Astrocyte of the spinal cord (primary cell): ENCODE measurements around the gene LPAR2.

ENCODE experiments used
- DNase-seq: peaks from one replicate; pipeline ENCODE4 v3.0.0; 2011; ENCODE audit warnings: low read depth, low spot score
- H3K4me3 ChIP-seq: 2 replicates; pipeline ENCODE4 v1.5.1; 2011; ENCODE audit warnings: low read depth, mild to moderate bottlenecking, low read length, moderate library complexity
- in situ Hi-C: cut with HindIII; loops from 2 replicates; pipeline ENCODE4 v1.10.0; 2017; ENCODE audit warnings: low sequenced_read_pairs
- TF ChIP-seq, protein P1 (sequence below): IDR thresholded peaks from 2 replicates; pipeline ENCODE4 v1.5.1; 2012; ENCODE audit warnings: low read depth, mild to moderate bottlenecking, low read length, inconsistent platforms

Gene LPAR2

GRCh38 chr19:19652482-19653295 is 24.7 kb upstream of the LPAR2 start:
- TF ChIP-seq, protein P1, sequence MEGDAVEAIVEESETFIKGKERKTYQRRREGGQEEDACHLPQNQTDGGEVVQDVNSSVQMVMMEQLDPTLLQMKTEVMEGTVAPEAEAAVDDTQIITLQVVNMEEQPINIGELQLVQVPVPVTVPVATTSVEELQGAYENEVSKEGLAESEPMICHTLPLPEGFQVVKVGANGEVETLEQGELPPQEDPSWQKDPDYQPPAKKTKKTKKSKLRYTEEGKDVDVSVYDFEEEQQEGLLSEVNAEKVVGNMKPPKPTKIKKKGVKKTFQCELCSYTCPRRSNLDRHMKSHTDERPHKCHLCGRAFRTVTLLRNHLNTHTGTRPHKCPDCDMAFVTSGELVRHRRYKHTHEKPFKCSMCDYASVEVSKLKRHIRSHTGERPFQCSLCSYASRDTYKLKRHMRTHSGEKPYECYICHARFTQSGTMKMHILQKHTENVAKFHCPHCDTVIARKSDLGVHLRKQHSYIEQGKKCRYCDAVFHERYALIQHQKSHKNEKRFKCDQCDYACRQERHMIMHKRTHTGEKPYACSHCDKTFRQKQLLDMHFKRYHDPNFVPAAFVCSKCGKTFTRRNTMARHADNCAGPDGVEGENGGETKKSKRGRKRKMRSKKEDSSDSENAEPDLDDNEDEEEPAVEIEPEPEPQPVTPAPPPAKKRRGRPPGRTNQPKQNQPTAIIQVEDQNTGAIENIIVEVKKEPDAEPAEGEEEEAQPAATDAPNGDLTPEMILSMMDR, result no peak
- in situ Hi-C loops, result no loop called here
- DNase-seq, result peak; percentile 8
- H3K4me3 ChIP-seq, result no peak overlapping the region

DNA sequence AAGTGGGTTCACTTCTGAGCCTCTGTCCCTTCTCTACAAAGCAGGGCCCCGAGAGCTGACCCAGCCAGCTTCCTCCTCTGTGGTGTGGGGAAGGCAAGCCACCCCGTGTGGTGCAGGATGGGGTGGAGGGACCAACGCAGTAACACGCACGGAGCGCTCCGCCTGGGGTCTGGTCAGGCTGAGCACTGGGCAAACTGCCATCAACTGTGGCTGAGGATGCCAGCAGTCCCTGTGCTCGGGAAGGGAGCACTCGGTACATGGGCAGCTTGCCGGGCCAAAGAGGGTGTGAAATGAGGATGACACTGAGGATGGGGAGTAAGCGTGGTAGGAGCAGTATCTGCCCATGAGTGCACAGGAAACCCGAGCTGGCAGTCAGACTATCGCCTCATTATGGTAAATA is 23.1 kb upstream of the LPAR2 start:
- TF ChIP-seq, protein P1, result no peak

GRCh38 chr19:19650331-19650730 is 22.3 kb upstream of the LPAR2 start:
- no peak overlapping the region for H3K4me3 ChIP-seq
- TF ChIP-seq, protein P1, result no peak
- in situ Hi-C loops, result no loop called here
- no peak for DNase-seq

More for the DNA sequence above, 23.1 kb upstream of the LPAR2 start:
- in situ Hi-C loops, result no loop called here
- no peak for DNase-seq
- H3K4me3 ChIP-seq, result no peak overlapping the region

DNA sequence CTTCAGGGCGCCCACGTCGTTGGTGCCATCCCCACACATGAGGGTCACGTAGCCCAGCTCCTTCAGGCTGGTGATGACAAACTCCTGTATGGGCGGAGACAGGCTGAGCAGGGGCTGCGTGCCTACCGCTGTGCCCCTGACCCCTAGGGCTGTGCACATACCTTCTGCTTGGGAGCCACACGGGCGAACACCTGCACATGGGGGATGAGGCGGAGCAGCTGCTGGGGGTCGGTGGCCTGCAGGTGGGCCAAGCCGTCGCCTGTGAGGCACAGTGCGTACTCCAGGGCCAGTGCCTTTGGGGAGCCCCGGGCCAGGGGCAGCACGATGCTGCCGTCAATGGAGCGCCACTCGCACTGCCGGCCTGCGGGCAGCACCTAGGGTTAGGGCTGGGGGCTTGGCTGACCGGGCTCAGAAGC is 21.6 kb upstream of the LPAR2 start:
- in situ Hi-C loops, result no loop called here
- TF ChIP-seq, protein P1, result no peak
- DNase-seq, result no peak
- no peak overlapping the region for H3K4me3 ChIP-seq

- in situ Hi-C loops, result no loop called here
- H3K4me3 ChIP-seq, result no peak overlapping the region
- DNase-seq, result no peak
- TF ChIP-seq, protein P1, result no peak
Observed at GRCh38 chr19:19649155-19649554, 21.1 kb upstream of the LPAR2 start.

DNA sequence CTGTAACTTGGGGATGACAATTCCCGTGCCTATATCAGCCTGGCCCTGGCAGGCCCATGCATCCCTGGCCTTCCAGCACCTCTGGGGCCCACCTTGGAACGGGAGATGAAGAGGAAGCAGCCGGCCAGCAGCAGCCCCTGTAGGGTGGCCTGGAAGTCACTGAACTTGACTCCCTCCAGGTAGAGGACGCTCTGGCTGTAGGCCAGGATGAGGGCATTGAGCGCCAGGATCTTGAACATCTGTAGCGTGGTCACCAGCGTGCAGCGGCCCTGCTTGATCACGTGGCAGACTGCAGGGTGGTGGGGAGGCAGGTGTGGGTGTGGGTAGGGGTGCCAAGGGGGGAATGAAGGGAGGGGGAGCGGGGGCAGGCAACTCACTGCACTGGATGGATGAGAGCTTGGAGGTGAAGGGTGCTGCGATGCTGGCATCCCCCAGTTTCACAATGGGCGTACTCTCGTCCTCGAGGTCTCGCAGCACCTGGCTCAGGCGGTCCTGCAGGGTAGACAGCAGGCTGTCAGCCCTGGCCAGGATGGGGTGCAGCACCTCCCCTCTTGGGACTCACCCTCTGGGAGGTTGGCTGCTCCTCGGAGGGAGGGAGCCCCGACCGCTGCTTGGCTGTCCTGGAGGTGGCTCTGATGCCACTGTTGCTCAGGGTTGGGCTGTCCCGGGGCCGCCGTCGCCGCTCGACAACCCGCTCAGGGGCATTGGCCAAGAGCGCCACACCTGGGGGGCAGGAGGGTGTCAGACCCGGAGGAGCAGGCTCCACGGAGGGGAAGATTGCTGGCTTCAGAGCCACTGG is 19.2 kb upstream of the LPAR2 start:
- DNase-seq, result no peak
- in situ Hi-C loops, result no loop called here
- H3K4me3 ChIP-seq, result no peak overlapping the region
- TF ChIP-seq, protein P1, result no peak
